Smooth muscle cell of the brain vasculature (primary cell): ENCODE results near the gene SYT11.
"Not testable (repeated sequence)": the region's sequence is repeated elsewhere in the genome, so short reads cannot be mapped to it uniquely, and the experiment has no call there.

Source experiments
- DNase-seq: peaks from one replicate; pipeline ENCODE4 v3.0.0-alpha.2; 2012; ENCODE audit warnings: low read depth, low spot score

The SYT11 gene

DNA sequence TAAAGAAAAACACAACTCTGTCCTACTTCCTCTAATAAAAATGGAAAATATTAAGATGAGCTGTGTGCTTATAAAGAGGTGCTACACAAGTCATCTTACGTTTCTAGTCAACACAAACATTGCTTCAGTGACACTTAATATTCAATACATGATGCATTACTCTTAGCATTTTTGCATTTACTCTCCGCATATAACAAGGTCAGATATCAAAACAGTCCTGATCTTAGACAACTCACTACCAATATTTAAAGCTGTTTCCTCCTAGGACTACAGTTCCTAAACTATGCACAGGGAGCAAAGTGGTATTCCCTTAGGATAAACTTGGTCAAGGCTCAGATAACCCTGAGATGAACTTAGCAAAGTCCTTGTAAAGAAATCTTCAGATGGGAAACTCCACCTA lies 39.5 kb downstream of the SYT11 start:
- DNase-seq = no peak

DNA sequence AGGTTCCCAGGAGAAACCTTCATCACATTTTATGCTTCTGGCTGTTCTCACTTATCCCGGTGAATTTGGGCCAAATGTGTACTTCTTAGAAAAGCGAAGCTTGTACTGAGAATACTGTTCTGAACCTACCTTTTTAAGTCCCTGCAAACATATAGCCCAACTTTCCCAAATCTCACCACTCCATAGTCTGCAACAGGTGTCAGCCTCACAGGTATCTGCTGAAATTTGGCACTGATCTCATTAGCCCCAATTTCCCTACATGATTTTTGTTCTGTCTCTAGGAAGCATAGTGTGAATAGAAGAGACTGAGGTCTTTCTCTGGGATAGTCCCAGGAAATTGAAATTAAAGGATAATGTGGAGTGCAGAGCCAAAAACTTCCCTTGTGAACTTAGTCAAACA lies 40.3 kb downstream of the SYT11 start:
- DNase-seq = no peak

DNA sequence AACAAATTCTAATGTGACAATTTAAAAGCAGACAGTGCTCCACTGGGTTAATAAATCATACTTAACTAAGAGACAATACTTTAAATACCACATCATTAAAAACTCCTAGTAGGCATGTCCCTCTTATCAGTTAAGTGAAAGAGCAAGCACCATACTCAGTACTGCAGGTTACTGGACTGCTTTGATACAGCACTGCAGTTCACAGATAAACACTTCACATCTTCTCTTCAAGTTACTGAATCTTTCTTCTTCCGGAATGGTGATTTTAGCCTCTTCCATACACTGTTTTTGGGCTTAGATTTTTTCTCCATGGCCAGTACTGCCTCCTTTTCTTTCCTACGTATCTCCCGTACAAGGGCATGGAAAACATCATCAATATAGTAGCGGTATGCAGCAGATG lies 40.8 kb downstream of the SYT11 start:
- DNase-seq = no peak

DNA sequence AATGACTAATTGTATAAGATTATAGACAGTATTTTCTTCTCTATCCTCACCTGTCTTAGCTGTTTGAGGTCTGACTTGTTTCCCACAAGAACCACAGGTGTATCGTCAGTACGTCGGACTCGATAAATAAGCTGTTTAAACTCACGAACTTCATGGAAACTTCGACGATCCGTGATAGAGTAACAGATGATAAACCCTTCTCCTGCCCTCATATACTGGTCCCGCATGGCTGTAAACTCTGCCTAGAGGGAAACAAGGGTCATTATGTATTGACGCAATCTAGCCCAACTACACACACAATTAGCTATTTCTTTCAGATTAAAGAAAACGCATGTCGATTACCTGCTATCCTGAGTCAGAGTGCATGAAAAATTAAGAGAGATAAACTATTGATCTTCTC lies 44.9 kb downstream of the SYT11 start:
- DNase-seq = no peak

DNA sequence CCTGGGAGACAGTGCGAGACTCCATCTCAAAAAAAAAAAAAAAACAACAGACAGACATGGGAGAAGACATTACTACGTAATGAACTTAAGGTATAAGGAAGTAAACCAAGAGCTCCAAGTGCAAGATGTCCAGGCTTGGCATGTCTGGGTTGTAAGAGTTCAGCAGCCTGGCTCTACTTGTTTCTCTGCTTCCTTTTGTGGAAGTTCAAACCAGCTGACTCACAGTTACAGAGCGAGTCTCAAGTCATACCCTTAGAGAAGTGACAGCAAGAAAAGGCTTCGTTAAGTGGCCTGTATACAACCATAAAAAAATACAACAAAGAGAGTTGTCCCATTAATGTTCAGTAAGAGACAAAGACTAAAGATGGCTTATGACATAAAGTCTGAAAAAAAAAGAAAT lies 50.5 kb downstream of the SYT11 start:
- no peak for DNase-seq

DNA sequence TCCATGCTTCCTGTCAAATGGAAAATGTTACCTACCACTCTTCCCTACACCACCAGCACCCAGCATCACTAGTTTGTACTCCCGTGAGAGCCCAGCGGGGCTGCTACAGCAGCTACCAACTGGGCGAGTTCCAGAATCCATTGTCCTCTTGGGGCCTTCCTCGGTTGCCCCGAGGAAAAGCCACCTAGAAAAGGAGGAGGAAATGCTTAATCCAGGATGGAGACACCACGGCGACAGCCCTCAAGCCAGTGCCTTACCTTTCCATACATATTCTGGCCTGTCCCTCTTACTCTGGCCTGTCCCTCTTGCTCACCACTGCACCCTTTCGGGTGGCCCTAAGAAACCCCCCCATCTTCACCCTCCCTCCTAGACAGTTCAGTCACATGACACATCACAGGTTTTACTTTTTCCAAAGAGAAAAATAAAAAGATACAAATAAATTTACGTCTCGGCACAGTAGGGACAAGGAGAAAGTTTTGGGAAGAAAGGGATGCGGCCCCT lies 51.3 kb downstream of the SYT11 start:
- DNase-seq = no peak

DNA sequence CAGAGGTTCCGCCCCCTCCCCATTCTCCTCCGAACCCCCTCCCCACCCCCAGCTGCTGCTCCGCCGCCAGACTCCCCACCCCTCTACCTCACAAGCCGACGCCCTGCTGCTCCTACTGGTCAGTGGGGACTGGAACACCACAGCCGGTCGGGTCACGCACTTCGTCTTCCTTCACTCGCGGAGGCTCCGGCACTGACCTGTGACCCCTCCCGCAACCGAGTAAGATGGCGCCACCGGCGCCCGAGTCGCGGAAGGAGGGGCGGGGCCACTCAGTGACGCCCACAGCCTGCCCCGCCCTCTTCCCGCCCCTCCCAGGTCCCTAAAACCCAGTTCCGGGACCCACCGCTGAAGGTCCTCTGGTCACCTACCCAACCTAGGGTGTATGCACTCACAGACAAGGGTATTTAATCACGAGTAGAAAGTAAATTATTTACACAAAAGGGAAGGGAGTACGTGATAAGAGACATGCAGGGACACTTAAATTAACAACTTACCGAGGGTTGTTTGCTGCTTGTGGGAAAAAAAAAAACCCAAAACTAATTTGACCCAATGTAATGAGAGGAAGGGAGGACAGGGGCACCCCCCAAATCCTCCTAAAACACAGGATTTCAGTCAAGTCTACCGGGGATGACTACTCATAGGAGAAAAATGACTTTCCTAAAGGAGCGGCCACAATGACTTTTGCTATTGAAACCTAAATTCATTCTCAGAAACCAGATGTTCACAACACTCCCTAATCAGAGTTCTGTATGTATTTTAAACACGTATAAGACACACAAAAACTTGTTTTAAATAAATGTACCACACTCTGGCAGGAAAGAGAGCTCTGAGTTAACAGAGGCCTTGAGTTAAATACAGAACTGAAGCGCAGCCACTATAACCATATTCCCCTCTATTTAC lies 52.0 kb downstream of the SYT11 start, which contains the start of gene RIT1:
TSS of gene RIT1 (minus strand) at position 194 of the 900 bp plus-strand sequence. CDS start 588 bp downstream, outside the sequence.
- DNase-seq = no peak

DNA sequence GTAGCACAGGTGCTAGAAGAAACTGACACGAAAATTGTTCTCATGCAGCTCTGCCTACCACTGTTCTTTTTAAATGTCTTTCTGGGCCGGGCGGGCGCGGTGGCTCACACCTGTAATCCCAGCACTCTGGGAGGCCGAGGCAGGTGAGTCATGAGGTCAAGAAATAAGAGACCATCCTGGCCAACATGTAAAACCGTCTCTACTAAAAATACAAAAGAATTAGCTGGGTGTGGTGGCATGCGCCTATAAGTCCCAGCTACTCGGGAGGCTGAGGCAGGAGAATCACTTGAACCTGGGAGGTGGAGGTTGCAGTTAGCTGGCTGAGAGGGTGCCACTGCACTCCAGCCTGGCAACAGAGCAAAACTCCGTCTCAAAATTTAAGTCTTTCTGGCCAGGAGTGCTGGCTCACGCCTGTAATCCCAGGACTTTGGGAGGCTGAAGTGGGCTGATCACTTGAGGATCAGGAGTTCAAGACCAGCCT lies 52.7 kb downstream of the SYT11 start:
- DNase-seq = no peak

DNA sequence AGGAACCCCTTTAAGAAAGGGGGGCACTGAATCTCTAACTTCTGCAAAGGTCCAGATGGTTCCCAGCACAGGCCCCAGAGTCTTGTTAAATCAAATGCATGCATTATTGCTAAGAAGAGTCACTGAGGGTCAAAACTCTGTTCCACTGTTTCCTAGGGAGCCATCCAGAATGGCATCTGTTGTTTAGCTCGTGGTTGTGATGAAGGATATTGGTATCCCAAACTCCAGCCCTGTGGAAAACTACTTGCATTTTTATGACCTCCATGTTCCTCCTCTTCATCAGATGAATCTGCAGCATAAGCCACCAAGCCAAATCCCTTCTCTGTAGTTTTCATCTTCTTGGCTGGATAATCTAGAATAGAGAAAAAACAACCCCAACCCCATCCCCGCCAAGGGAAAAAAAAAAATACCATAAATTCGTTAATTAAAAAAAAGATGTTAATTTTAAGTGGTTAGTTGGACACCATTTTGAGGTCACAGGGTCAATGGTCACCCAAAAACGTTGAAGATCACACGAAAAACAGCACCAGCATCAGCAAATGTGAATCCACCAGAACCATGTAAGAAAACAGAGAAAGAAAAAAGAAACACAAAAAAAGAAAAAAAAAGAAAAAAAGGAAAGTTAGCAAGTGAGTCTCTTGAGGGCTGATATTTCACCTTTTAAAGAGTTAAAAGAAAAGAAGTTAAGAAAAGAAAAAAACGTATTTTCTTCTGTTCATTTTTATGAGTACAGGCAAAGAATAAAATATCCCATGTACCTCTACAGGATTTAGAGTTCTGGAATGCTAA lies 54.8 kb downstream of the SYT11 start:
- no peak for DNase-seq

DNA sequence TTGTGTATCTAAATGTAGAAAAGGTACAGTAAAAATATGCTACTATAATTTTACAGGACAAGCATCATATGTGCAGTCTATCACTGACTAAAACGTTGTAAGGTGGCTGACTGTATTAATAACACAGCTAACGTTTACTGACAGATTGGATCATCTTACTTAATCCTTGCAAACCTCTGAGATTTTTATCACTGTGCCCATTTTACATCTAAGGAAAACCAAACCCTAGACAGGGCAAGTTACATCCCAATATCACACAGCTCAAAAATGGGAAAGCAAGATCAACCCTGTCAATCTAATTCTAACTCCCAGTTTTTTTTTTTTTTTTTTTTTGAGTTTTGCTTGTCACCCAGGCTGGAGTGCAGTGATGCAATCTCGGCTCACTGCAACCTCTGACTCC lies 59.3 kb downstream of the SYT11 start:
- DNase-seq = no peak

DNA sequence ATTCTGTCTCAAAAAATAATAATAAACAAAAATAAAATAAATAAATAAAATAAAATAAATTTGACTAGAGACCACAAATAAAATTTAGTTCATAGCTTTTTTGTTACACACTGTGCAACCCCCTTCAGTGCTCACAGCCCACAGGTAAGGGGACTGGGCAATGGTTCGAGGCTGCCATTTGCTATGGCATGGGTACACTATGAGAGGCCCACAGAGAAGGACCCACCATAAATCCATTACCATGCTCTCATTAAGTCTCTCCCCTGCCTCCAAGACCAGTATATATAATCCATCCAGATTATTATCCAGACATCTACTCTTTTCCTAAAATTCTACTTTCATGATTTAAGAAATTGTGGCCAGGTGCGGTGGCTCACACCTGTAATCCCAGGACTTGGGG lies 60.4 kb downstream of the SYT11 start:
- DNase-seq = no peak

DNA sequence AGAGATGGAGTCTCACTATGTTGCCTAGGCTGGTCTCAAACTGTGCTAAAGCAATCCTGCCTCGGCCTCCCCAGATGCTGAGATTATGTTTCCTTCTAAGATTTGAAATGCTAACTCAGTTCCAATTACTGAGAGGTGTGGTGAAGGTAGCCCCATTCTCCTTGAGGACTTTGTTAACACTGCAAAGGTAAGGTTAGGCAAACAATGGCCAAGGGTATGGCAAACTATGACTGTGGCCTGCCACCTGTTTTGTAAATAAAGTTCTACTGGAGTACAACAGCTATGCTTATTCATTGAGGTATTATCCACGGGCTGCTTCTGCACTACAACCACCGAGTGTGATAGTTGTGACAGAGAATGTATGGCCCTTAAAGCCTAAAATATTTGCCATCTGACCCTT lies 61.4 kb downstream of the SYT11 start:
- DNase-seq = no peak

DNA sequence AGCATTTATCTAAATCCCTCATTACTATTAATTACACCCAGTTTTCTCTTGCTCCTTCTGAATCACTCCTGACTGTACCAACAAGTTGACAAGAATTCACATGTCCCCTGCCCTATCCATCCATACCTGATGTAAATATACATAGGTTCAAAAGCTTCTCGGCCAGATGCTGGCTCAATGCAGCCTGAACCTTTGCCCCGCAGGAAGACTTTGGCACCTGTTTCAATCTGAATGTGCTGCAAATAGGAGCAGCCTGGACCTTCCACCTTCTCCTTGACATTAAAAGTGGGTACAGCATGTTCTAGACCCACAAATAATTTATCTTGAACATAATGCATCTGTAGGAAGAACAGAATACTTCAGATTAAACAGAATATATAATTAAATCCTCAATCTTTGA lies 66.1 kb downstream of the SYT11 start:
- no peak for DNase-seq

DNA sequence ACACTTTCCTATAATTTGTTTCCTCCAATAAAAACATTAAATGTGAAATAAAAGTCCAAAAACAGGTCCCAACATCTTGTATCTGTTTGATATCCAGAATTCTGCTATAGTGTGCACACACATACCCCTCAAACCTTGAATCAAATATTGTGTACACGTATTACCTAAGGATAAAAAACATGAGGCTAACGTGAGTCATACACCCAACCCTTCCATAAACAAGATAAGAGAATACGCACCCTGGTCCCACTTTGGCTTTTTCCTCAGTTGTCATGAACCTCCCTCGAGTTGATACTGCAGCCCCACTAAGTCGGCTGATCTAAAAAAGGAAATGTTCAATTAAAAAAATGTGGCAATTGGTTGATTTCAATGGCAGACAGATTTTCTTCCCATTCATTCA lies 69.7 kb downstream of the SYT11 start:
- DNase-seq = no peak

DNA sequence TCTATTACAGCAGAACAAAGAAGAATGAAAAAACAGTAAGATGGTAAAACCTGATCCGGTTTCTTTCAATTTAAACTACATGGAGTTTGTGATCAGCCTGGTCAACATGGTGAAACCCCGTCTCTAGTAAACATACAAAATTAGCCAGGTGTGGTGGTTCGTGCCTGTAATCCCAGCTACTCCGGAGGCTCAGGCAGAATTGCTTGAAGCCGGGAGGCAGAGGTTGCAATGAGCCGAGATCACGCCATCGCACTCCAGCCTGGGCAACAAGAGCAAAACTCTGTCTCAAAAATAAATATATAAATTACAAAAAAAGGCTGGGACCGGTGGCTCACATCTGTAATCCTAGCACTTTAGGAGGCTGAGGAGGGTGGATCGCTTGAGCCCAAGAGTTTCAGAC lies 71.4 kb downstream of the SYT11 start:
- not testable (repeated sequence) for DNase-seq

DNA sequence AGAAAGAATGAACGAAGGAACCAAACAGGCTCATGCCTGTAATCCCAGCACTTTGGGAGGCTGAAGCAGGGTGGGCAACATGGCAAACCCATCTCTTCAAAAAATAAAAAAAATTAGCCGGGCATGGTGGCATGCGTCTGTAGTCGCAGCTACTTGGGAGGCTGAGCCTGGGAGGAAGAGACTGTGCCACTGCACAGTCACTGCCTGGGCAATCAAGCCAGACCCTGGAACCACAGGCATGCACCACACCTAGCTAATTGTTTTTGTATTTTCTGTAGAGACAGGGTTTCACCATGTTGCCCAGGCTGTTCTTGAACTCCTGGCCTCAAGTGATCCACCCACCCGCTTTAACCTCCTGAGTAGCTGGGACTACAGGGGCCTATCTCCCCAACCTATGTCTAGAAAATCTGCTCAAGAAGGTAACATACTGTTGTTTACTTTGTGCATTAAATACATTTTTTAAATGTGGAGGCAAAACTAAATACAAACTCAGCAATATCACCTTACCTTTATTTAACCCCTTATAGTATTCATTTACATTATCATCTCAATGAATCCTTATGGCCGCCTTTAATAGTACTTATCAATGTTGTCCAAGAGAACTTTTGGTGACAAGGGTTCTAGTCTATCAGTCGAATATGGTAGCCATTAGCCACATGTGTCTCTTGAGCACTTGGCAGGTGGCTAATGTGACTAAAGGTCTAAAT lies 72.1 kb downstream of the SYT11 start:
- no peak for DNase-seq

DNA sequence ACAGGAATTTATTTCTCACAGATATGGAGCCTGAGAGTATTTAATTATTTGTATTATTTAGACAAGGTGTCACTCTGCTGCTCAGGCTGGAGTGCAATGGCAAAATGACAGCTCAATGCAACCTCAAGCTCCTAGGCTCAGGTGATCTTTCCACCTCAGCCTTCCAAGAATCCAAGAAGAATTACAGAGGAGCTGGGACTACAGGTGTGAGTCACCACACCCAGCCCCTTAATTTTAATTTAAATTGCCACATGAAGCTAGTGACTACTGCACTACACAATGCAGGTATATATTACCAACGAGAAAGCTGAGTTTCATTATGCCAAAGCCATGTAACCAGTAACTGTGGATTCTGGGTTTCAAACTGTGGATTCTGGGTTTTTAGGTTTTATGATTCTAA lies 72.7 kb downstream of the SYT11 start:
- no peak for DNase-seq

DNA sequence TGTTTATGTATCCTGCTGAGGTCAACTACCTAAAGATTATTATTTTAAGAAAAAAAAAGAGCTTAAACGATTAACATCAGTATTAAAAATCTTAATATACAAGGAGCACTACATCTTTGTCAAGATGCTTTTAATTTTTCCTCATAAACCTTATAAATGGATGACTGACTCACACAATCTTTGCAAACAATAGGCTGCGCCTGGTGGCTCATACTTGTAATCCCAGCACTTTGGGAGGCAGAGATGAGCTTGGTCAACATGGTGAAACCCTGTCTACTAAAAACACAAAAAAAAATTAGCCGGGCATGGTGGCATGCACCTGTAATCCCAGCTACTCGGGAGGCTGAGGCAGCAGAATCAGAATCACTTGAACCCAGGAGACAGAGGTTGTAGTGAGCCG lies 73.1 kb downstream of the SYT11 start:
- no peak for DNase-seq

DNA sequence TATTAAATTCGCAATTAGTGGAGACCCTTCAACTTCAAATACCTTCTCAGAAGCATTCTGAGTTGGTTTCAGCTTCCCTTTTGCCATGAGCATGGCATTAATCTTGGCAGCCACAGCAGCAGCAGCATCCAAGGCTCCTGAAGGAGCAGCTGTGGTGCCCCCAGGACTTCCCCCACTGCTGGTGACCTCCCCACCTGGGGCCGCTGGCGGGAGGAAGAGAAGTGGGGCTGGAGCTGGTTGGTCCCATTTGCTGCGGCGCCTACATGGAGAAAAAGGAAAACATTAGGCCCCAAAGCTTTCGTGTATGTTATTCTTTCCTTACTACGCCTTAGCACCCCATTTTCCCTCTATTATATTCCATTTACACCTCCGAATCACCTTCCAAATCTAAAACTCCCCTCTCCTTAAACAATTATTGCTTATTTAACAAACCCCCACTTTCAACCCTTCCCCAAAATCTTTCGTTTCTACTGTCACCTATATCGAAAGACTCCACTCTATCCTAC lies 74.3 kb downstream of the SYT11 start:
- no peak for DNase-seq

DNA sequence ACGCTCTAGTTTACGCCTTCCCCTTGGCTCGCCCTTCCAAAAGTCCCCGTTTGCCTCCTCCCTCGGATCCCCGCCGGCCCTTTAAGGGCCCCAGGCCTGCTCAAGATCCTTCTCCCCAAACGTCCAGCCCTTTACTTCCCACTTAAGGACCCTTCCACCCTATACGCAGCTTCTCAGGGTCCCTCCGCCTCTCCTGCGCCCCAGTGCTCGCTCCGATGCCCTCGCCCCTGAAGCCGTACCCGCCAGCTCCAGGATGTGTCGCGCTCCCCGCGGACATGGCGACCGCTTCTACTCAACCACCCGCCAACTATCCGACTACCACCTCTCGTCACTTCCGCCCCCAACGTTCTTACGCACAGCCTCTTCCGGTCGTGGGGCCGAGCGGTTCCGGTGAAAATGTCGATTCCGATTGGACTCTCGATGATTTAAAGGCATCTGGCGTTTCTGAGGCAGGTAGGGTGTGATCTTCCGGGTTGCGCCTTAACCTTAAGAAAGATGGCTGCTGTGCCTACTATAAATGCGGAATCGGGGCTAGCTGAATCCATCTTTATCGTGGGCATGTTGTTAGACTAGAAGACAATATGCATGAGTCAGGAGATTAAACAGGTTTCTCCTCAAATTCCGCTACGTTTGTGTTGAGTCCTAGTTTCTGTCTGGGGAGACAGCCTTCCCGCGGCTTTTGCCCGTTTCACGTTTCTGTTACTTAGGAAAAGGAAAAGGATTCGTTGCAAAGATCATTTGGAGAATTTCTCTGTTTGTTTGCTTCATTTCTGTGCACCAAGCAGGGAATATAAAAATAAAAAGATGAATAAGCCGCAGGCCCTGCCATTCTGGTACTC lies 74.9 kb downstream of the SYT11 start, which contains the start of gene KHDC4:
TSS of gene KHDC4 (minus strand) at position 317 of the 839 bp plus-strand sequence. CDS start at position 277, 40 bp downstream.
- DNase-seq = peak; percentile 94
